Stimulated activated CD8-positive, alpha-beta memory T cell treated with anti-CD3 and anti-CD28 coated beads, Interleukin-4, amount 100 ng/mL, for 24 hours (primary cell): Measurements from ENCODE around the gene RFESD.

ENCODE experiments used
- DNase-seq: peaks from one replicate; pipeline ENCODE4 v3.0.0-alpha.2; 2020; ENCODE audit warnings: low read depth

RFESD gene

GRCh38 chr5:95646569-95647431 lies at the start of gene RFESD:
Gene RFESD, plus strand, starts transcription at chr5:95646777. Its CDS starts 5,495 bp downstream, at chr5:95652272.
- DNase-seq = peak; percentile 93

DNA sequence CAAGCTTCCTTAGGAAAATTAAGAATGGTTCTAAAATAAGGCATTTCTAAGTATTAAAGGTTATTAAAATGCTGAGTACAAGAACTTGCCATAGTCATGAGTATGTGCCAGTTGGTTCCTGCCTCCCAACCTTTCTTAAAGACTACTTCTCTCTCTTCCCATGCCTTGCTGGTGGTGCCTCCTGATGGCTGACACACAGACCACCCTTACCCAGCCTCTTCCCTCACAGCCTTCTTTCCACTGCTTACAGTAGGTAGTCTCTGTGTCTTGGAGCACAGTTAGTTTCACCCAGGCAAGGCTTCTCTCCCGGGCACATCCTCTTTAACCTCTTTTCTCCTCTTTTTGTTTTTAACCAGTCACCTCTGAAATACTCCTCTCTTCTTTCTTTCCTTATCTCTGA lies 47.3 kb upstream of the RFESD start:
- no peak for DNase-seq

DNA sequence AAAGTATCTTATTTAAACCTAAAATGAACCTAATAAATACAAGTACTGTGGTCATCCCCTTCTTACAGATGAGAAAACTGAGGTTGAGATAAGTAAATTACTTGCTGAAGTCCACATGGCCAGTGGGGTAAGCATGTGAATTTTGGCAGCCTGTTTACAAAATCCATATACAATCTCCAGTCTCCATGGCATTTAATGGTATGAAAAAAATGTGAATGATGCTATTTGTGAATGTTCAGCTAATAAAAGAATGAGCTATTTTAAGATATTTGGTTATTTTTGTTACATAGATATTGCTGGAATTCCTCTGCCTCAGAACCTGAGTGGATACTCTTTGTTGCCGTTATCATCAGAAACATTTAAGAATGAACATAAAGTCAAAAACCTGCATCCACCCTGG lies 46.0 kb upstream of the RFESD start:
- no peak for DNase-seq

DNA sequence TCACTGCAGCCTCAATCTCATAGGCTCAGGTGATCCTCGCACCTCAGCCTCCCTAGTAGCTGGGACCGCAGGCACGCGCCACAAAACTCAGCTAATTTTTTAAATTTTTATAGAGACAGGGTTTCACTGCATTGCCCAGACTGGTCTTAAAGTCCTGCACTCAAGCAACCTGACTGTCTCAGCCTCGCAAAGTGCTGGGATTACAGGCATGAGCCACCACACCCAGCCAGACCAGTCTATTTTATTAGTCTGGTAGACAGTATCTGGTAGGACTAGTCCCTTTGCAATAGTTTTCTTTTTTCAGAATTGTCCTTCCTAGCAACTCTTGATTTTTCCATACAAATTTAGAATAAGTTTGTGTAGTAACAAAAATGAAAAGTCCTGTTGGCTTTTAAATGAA lies 40.8 kb upstream of the RFESD start:
- DNase-seq = no peak

GRCh38 chr5:95606419-95606818 lies 40.2 kb upstream of the RFESD start:
- no peak for DNase-seq

- DNase-seq = no peak
Measured at GRCh38 chr5:95609711-95610110, 36.9 kb upstream of the RFESD start.

- DNase-seq = no peak
Measured at GRCh38 chr5:95610546-95610945, 36.0 kb upstream of the RFESD start.

DNA sequence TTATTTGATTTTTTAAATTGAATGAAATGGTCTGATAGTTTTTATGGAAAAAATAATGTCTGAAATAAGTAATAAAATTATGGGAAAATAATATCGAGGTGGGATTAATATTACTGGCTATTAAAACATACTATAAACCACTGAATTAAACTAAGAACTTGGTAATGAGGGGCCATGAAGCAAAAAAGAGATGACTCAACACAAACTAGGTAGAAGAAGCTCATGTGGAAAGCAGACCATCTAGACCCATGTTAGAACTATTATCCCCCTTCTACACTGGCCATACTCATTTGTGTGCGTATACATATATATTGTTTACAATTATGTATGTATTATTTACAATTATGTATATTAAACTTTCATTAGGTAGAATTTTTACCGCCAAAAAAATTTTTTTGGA lies 35.2 kb upstream of the RFESD start:
- DNase-seq = no peak

DNA sequence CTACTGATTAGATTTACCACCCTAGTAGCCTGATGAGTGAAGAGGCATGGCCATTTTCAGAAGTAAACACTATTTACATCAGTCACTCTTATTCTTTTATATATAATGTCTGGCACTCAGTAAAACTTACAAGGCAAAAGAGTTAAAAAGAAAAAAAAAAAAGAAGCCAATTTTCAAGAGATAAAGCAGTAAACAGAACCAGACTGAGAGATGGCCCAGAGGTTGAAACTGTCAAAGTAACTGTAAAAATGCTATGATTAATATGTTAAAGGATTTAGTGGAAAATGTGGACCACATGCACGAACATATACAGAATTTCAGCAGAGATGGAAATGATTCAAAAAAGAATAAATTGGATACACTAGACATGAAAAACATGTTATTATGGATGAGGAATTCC lies 33.1 kb upstream of the RFESD start:
- DNase-seq = no peak

- DNase-seq = no peak
Measured at GRCh38 chr5:95615164-95615467, 31.5 kb upstream of the RFESD start.

DNA sequence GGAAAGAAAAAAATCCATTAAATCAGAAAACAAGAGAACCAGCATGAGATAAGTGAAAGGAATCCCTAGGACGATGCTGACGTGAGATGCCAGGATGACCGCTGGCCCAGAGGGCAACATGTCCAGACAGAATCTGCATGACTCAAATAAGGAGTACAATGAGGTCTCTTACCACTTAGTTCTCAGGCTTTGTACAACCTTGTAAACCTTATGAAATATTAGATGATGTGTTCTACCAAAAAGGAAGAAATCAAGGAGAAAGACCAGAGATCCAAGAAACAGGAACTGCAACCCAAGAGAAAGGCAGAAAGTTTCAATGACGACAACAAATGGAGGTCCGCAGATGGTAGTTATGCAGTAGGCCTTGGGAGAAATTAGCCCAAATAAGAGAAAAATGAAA lies 29.5 kb upstream of the RFESD start:
- no peak for DNase-seq

DNA sequence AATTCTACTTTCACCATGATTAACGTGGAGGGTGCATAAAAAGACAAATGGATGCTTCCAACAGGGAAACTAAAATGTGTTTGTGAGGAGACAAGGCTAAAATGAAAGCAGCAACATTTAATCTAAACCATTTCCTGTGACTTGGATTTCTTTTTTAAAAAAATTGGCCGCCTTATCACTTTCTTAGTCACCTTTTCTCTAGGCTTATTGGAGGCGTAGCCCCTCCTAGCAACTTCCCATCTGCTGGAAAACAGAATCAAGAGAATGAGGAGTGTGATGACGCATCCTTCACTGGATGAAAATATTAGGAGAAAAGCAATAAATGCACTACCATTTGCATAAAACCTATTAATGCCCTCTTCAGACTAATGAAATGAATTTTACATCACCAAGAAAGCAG lies 27.5 kb upstream of the RFESD start:
- no peak for DNase-seq

- DNase-seq = no peak
Measured at GRCh38 chr5:95619514-95620029, 27.0 kb upstream of the RFESD start.

DNA sequence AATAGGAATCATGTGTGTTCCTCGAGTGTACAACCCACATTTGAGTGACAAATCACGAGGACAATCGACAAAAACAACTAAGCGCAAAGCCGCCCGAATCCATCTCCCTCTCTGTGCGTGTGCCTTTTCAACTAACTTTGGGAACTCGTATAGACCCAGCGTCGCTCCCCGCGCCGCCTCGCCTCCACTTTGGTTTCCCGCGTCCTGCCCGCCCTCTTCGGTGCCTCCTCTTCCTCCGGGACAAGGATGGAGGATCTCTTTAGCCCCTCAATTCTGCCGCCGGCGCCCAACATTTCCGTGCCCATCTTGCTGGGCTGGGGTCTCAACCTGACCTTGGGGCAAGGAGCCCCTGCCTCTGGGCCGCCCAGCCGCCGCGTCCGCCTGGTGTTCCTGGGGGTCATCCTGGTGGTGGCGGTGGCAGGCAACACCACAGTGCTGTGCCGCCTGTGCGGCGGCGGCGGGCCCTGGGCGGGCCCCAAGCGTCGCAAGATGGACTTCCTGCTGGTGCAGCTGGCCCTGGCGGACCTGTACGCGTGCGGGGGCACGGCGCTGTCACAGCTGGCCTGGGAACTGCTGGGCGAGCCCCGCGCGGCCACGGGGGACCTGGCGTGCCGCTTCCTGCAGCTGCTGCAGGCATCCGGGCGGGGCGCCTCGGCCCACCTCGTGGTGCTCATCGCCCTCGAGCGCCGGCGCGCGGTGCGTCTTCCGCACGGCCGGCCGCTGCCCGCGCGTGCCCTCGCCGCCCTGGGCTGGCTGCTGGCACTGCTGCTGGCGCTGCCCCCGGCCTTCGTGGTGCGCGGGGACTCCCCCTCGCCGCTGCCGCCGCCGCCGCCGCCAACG lies 26.3 kb upstream of the RFESD start, which contains the start of gene GPR150:
Gene GPR150 (plus strand): TSS at position 58 of the 840 bp plus-strand sequence. CDS start 189 bp downstream, at position 247.
- DNase-seq = peak; percentile 46

GRCh38 chr5:95620870-95621838 lies 25.4 kb upstream of the RFESD start:
- peak; percentile 30 for DNase-seq

DNA sequence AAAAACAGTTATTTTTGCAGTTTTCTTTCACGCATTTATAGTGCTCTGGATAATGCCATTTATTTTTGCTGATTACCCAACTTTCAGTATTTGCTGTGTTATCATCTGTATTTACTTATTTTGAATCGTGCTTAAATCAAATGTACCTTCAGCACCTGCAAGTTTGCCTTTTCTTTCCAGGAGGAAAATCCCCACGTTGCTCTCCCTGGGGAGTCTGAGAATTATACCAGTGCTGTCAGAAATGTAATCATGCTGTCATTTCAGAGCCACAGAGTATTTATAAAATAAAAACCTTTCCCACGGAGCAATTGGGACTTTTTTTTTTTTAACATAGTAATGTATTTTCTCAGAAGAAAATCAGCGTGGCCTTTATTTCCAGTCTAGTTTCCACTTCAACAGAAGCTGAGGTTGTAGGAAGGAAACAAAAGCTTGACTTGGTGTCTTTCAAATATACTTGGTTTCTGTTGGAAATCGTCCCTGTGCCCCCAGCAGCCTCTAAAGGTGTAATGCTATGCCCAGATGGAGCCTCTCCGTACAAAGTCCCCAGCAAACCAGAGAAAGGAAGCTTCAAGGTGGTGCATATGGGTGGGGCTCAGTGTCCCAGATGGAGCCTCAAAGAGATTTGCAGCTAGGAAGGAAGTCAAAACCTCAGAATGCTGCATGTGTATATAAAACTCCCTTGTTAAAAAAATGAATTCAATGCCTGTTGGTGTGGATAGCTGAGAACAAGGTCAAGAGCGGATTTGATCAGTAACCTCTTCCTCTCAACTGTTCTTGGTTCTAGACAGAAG lies 24.5 kb upstream of the RFESD start:
- DNase-seq = no peak

- no peak for DNase-seq
Measured at GRCh38 chr5:95623706-95624105, 22.9 kb upstream of the RFESD start.

DNA sequence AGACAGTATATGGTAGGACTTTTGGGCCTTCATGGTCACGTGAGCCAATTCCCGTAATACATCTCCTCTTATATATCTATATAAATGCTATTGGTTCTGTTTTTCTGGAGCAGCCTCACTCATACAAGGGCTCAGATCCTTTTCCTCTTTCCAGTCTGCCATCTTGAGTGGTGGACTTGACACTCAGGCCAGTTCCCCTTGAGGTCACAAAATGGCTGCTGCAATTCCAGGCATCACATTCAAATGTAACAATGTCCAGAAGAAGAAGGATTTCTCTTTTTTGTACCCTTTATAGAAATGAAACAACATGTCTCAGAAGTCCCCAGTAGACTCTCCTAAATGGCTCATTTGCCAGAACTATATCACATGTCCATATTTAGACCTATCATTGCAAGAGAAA lies 22.2 kb upstream of the RFESD start:
- no peak for DNase-seq

- no peak for DNase-seq
Measured at GRCh38 chr5:95626701-95627100, 19.9 kb upstream of the RFESD start.

DNA sequence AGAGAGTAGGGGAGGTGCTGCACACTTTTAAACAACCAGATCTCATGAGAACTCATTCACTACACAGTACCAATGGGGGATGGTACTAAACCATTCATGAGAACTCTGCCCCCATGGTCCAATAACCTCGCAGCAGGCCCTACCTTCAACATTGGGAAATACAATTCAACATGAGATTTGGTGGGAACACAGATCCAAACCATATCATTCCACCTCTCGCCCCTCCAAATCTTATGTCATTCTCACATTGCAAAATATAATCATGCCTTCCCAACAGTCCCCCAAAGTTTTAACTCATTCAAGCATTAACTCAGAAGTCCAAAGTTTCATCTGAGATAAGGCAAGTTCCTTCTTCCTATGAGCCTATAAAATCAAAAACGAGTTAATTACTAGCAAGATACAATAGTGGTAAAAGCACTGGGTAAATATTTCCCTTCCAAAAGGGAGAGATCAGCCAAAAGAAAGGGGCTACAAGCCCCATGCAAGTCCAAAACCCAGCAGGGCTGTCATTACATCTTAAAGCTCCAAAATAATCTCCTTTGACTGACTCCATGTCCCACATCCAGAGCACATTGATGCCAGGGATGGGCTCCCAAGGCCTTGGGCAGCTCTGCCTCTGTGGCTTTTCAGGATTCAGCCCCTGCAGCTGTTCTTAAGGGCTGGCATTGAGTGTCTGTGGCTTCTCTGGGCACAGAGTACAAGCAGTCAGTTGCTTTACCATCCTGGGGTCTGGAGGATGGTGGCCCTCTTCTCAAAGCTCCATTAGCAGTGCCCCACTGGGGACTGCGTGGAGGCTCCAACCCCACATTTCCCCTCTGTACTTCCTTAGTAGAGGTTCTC lies 18.4 kb upstream of the RFESD start:
- no peak for DNase-seq
